Esophagus muscularis mucosa (tissue), 4 donors: ENCODE results near the gene CPED1. TPM values are rescaled to one million over a fixed set of nuclear protein-coding genes. Genes with fewer than 3 reads are reported as not detected.

Source experiments
- DNase-seq: peaks from one replicate; pipeline ENCODE4 v3.0.0-alpha.2; 2017; ENCODE audit errors: extremely low spot score
- H3K27ac ChIP-seq, 4 donors: fragments of 200-600 bp; sonication (generic); replicated peaks in 1 of 4; 1 replicate in 3 of 4; 2 replicates in 1 of 4; pipeline ENCODE4 v1.5.1; 2016 to 2019; ENCODE audit warnings: mild to moderate bottlenecking in 1 of 4
- H3K27me3 ChIP-seq, 4 donors: fragments of 200-600 bp; sonication (generic); one replicate each; pipeline versions ENCODE4 v1.5.1 to v1.6.0; 2016 to 2019
- H3K36me3 ChIP-seq, 4 donors: fragments of 200-600 bp; sonication (generic); one replicate each; pipeline ENCODE4 v1.5.1; 2016 to 2019
- H3K4me1 ChIP-seq, 4 donors: fragments of 200-600 bp; sonication (generic); one replicate each; pipeline ENCODE4 v1.5.1; 2016 to 2019
- H3K4me3 ChIP-seq, 4 donors: fragments of 200-600 bp; sonication (generic); 1 replicate in 2 of 4; 2 replicates in 2 of 4; pipeline ENCODE4 v1.5.1; 2016 to 2019; ENCODE audit warnings: mild to moderate bottlenecking in 4 of 4, moderate library complexity in 1 of 4
- H3K9me3 ChIP-seq, 4 donors: fragments of 200-600 bp; sonication (generic); 1 replicate in 3 of 4; 2 replicates in 1 of 4; pipeline ENCODE4 v1.5.1; 2016 to 2019
- EP300 ChIP-seq: sonication (generic); formaldehyde crosslinking; IDR thresholded peaks from one replicate; pipeline ENCODE4 v1.6.1; 2017; ENCODE audit warnings: antibody characterized with exemption
- POLR2A ChIP-seq: fragments of 450-650 bp; IDR thresholded peaks from one replicate; pipeline ENCODE4 v1.6.1; 2017; ENCODE audit warnings: antibody characterized with exemption, moderate library complexity, mild to moderate bottlenecking, low read depth
- POLR2AphosphoS5 ChIP-seq, 2 donors: sonication (generic); formaldehyde crosslinking; IDR thresholded peaks; one replicate each; pipeline ENCODE4 v1.6.1; 2017; ENCODE audit warnings: antibody characterized with exemption in 2 of 2
- WGBS: methylation state at CpG from one replicate; pipeline ENCODE4 v1.1.5; 2018; 5-methylcytosine and 5-hydroxymethylcytosine counted together
- intact Hi-C: fragments of 100-400 bp; cut with DNase I; formaldehyde crosslinking; loops from one replicate; pipeline ENCODE4 v1.15.1; 2023
- total RNA-seq, 4 donors: library from RNA; depleted of rRNA; stranded (reverse); fragments of >200 nt; gene quantifications; one replicate each; pipeline versions ENCODE4 v1.1.0 to v1.2.1, GENCODE V29; 2016
- TF ChIP-seq, protein P1 (sequence below), 3 experiments: fragments of 200-600 bp in 2 of 3; fragments of 450-650 bp in 1 of 3; sonication (generic) in 2 of 3; IDR thresholded peaks; one replicate each; pipeline ENCODE4 v1.5.1; 2017 to 2019; ENCODE audit warnings: antibody characterized with exemption in 3 of 3, mild to moderate bottlenecking in 2 of 3, moderate library complexity in 1 of 3

The CPED1 gene
- total RNA-seq, 4 donors from 2014 or later, result 28.1 to 81.8 (median 32.0) TPM

DNA sequence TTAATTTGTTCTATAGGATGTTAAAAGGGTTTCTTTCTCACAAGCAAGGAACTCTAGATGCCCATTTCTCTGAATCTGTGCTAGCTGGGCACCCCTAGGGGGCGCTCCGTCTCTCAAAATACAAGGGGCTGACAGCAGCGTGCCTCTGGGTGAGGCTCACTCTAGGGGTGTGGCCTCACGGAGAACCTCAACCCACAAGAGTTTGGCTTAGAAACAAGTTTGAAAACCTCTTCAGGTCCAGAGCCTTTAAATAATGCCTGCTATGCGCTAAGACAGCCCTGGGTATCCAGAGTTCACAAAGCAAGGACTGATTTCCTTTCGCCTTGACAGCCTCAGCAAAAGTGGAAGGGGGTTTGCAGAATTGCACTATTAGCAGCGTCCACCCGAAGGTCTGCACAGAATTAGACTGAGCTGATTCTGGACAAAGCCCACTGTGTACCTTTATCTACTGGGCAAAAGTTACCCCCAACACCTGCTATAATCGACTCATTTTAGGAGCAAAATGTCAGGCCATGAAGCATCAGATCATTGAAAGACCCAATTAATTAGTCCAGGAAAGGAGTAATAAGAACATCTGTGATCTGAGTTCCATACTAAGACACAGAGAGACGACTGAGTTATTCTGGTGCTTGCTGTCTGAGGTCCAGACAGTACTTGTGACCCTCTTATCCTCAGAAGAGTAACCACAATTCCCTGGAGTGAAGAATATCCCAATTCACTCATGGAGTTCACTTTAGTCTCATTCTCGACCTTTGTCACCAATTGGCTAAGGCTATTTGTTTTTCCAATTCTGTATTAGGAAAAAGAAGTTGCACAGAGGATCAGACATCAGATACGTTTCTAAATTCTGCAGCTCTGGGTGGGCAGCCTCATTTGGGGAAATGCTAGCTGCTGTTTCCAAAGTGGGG is 574 bp upstream of the CPED1 start:
- intact Hi-C loops, result loop anchor here (2.0 to 5.0 kb wide), 3 partner anchors 36 to 121 kb away; partner anchors contain the start of gene ING3
- WGBS, result 0% methylated on average over 11 of the region's 12 CpGs

DNA sequence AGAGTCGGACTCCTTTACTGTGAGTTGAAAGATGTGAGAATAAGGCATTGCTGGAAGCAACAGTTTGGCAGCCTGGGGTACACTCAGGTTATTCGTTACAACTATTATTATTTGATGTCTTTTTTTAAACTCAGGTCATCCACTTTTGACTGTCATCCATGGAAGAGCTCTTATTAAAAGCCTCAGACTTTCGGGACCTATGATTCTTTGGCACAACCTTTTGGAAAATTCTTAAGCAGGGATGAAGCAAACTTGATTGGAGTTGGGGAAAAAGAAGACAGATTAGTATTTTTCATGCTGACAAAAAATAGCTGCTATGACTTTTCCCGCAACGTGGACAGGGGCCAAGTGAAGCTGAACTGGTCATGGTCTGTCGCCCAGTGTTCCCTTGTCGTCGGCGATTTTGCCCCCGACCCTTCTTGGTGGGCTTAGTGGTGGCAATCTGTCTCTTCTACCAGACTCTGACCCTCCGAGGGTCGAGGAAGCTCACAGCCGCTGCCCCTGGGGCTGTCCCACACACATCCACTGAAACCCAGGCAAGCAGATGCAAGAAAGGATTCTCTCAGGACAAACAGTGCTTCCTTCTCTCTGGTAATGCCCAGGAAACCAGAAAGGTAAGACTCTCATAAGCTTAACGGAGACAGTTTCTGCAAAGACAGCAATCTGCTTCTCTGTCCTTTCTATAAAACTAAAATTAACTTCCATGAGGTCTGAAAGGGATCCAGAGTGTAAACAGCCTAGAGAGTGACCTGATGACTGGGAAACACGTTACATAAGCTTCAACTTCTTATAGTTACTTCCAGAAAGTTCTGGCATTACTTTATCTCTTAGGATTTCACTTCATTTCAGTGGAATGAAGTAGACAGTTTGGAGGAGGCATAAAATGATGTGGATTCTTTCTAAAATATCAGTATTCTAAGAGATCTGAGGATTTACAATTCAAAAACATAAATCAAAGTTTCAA is 1.0 kb downstream of the CPED1 start:
- Histone ChIP-seq H3K27me3 (no peaks in the 10 kb centered on the region), H3K4me1 (peaks cover 11 to 61% (median 57%) of the 10 kb centered on the region in 4 donors), H3K4me3 (peak overlapping the region; percentile 56 to 63 (median 60)), H3K36me3 (no peaks in the 10 kb centered on the region), H3K27ac (peak overlapping the region; percentile 85 to 87 (median 86)), H3K9me3 (no peaks in the 10 kb centered on the region)
- no peak for DNase-seq
- WGBS, result 38% methylated on average over 15 of the region's 15 CpGs
- TF ChIP-seq EP300 (no peak), POLR2AphosphoS5 (IDR thresholded peaks at IDR 0.05) (peak in 1 of 2 donors; percentile 25)
- intact Hi-C loops, result loop anchor here (2.0 to 5.0 kb wide), 2 partner anchors 37 to 91 kb away; partner anchors contain the start of gene ING3

More for the DNA sequence above, 574 bp upstream of the CPED1 start:
- Histone ChIP-seq H3K4me3 (peak overlapping the region; percentile 56 to 63 (median 60)), H3K36me3 (no peaks in the 10 kb centered on the region), H3K27me3 (no peaks in the 10 kb centered on the region), H3K9me3 (no peaks in the 10 kb centered on the region), H3K27ac (peak overlapping the region; percentile 85 to 87 (median 86)), H3K4me1 (peaks cover 3 to 49% (median 46%) of the 10 kb centered on the region in 4 donors)
- TF ChIP-seq EP300 (no peak), POLR2AphosphoS5 (IDR thresholded peaks at IDR 0.05) (peak; percentile 38 to 72), POLR2A (no peak)
- TF ChIP-seq, protein P1, sequence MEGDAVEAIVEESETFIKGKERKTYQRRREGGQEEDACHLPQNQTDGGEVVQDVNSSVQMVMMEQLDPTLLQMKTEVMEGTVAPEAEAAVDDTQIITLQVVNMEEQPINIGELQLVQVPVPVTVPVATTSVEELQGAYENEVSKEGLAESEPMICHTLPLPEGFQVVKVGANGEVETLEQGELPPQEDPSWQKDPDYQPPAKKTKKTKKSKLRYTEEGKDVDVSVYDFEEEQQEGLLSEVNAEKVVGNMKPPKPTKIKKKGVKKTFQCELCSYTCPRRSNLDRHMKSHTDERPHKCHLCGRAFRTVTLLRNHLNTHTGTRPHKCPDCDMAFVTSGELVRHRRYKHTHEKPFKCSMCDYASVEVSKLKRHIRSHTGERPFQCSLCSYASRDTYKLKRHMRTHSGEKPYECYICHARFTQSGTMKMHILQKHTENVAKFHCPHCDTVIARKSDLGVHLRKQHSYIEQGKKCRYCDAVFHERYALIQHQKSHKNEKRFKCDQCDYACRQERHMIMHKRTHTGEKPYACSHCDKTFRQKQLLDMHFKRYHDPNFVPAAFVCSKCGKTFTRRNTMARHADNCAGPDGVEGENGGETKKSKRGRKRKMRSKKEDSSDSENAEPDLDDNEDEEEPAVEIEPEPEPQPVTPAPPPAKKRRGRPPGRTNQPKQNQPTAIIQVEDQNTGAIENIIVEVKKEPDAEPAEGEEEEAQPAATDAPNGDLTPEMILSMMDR (IDR thresholded peaks at IDR 0.05), result peak; percentile 93 to 95 (median 95)
- peak; percentile 96 for DNase-seq

DNA sequence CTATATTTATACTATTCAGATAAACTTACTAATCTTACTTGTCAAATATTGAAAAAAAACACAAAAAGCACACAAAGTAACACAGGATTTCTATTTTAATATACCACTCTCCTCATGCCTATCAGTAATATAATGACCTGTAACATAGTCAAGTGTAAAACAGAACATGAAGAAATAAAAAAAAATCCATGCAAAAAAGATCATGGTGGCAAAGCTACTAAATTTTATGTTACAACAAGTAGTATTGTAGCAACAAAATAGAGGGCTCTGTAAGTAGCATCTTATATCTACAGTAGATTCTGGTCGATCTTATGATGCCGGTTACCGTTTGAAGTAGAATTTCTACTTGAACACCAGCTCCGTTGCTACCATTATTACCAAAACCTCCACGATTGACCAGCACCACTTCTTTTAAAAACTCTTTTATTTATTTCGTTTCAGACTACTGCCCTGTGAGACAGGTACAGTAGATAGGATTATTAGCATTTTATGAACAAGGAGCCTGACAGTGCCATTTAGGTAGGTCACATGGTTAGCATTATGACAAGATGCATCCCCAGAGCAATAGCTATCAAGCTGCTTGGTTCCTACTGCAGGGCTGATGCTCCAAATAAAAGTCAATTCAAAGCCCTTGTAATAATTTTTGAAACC is 2.1 kb downstream of the CPED1 start:
- H3K27ac ChIP-seq, result peak overlapping the region; percentile 85 to 87 (median 86)

DNA sequence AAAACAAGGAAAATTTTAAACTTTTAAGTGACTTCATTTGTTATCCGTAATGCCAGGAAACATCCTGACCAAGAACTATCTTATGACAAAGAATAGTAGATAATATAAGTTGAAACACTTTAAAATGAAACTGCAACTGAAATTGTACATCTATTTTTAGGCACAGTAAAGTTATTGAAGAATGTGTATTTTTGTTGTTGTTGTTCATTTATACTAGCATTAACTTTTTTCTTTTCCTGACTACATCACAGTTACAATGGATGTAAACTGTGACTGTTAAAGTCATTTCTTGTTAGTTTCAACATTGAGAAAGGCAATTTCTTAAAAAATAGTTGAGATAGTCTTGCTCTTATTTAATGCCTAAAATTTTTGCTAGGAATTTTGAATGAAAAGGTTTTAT is 2.6 kb downstream of the CPED1 start:
- Histone ChIP-seq H3K27ac (peak overlapping the region; percentile 85 to 87 (median 86)), H3K4me1 (peaks cover 16 to 66% (median 61%) of the 10 kb centered on the region in 4 donors), H3K27me3 (no peaks in the 10 kb centered on the region), H3K9me3 (no peaks in the 10 kb centered on the region), H3K36me3 (no peaks in the 10 kb centered on the region), H3K4me3 (peak overlapping the region; percentile 56 to 63 (median 60))
- intact Hi-C loops, result no loop called here
- DNase-seq, result no peak
- TF ChIP-seq POLR2A, result no peak
- TF ChIP-seq EP300, result no peak
- no peak for TF ChIP-seq POLR2AphosphoS5 (IDR thresholded peaks at IDR 0.05)
- TF ChIP-seq, protein P1 (IDR thresholded peaks at IDR 0.05), result no peak
- WGBS, result 53% methylated on average over 1 of the region's 1 CpG

More for the DNA sequence above, 2.1 kb downstream of the CPED1 start:
- Histone ChIP-seq H3K27me3 (no peaks in the 10 kb centered on the region), H3K9me3 (no peaks in the 10 kb centered on the region), H3K36me3 (no peaks in the 10 kb centered on the region), H3K4me1 (peaks cover 16 to 61% (median 57%) of the 10 kb centered on the region in 4 donors), H3K4me3 (peak overlapping the region; percentile 56 to 63 (median 60))
- intact Hi-C loops, result no loop called here
- DNase-seq, result no peak
- TF ChIP-seq EP300, result no peak
- TF ChIP-seq, protein P1 (IDR thresholded peaks at IDR 0.05), result no peak
- TF ChIP-seq POLR2AphosphoS5 (IDR thresholded peaks at IDR 0.05), result no peak
- TF ChIP-seq POLR2A, result no peak
- WGBS, result 83% methylated on average over 6 of the region's 6 CpGs
